HUES48 (cell line): Measurements from ENCODE around the gene SPRED2.

ENCODE experiments used
- H3K27ac ChIP-seq: one replicate; pipeline ENCODE4 v1.7.0; 2013; ENCODE audit warnings: low read depth, low read length, inconsistent platforms
- H3K27me3 ChIP-seq: 2 replicates; pipeline ENCODE4 v1.6.1; 2013; ENCODE audit warnings: mild to moderate bottlenecking, low read length; ENCODE audit not compliant: control insufficient read depth, insufficient read depth
- H3K36me3 ChIP-seq: 2 replicates; pipeline ENCODE4 v1.6.1; 2013; ENCODE audit warnings: low read length; ENCODE audit not compliant: control insufficient read depth, insufficient read depth
- H3K4me1 ChIP-seq: 2 replicates; pipeline ENCODE4 v1.6.1; 2013; ENCODE audit warnings: mild to moderate bottlenecking, low read length; ENCODE audit not compliant: control insufficient read depth, insufficient read depth
- H3K4me3 ChIP-seq: 2 replicates; pipeline ENCODE4 v1.5.1; 2013; ENCODE audit warnings: mild to moderate bottlenecking, low read depth, low read length
- H3K9ac ChIP-seq: 2 replicates; pipeline ENCODE4 v1.6.1; 2013; ENCODE audit warnings: mild to moderate bottlenecking, low read depth, low read length, moderate library complexity
- H3K9me3 ChIP-seq: 2 replicates; pipeline ENCODE4 v1.6.1; 2013; ENCODE audit warnings: low read length; ENCODE audit not compliant: control insufficient read depth, insufficient read depth

SPRED2 gene

DNA sequence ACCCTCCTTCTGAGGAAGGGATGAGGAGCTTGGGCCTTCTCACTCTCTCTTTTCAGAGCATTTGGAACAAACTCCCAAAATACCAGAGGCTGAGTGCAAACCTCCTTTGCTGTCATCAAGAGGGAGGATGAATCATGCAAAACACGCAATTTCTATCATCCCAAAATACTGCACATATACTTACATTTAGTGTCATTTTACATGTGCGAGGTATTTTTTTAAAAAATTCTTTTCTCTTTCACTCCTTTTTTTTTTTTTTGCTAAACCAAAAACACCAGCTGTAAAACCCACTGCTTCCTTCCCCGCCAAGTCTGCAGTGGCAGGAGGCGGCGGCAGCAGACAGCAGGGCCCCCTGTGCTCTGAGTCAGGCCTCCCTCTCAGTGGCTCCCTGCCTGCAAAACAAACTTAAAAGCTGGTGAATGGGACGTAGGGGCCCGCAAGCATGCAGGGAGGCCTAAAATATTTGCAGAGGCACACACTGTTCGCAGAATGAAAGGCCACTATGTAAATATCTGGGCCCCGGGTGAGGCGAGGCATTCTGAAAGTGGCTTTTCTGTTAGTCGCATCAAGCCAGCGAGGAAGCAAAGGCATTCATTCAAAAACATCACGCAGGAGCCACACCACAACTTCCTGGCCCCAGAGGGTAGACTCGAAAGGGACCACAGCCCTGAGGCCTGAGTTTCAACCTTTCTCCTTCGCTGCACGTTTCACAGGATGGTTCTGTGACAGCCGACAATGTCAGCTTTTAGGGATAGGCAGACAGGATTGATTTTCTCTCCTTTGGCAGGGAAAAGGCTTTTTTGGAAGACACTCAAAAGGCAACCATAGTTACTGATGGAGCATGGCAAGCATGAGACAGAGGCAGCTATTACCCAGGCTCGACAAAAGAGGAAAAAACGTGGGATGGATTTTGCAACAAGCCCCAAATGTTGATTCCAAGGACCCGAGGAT, 131.4 kb downstream of the SPRED2 start:
- peaks cover 24% of the 10 kb centered on the region for H3K4me1 ChIP-seq
- H3K9ac ChIP-seq = no peak overlapping the region
- peak overlapping the region; percentile 80 for H3K27ac ChIP-seq
- no peak overlapping the region for H3K4me3 ChIP-seq
- H3K27me3 ChIP-seq = peaks cover 5% of the 10 kb centered on the region
- no peaks in the 10 kb centered on the region for H3K36me3 ChIP-seq
- H3K9me3 ChIP-seq = no peaks in the 10 kb centered on the region

- Histone ChIP-seq H3K9ac (no peak overlapping the region), H3K27ac (no peak overlapping the region), H3K4me1 (peaks cover 24% of the 10 kb centered on the region), H3K4me3 (no peak overlapping the region), H3K36me3 (no peaks in the 10 kb centered on the region), H3K27me3 (peaks cover 5% of the 10 kb centered on the region), H3K9me3 (no peaks in the 10 kb centered on the region)
Observed at GRCh38 chr2:65300134-65300760, 132.2 kb downstream of the SPRED2 start.

- H3K36me3 ChIP-seq = no peaks in the 10 kb centered on the region
- H3K9ac ChIP-seq = no peak overlapping the region
- H3K4me3 ChIP-seq = no peak overlapping the region
- peaks cover 5% of the 10 kb centered on the region for H3K27me3 ChIP-seq
- peaks cover 24% of the 10 kb centered on the region for H3K4me1 ChIP-seq
- H3K27ac ChIP-seq = no peak overlapping the region
- no peaks in the 10 kb centered on the region for H3K9me3 ChIP-seq
Observed at GRCh38 chr2:65299246-65299645, 133.2 kb downstream of the SPRED2 start.

DNA sequence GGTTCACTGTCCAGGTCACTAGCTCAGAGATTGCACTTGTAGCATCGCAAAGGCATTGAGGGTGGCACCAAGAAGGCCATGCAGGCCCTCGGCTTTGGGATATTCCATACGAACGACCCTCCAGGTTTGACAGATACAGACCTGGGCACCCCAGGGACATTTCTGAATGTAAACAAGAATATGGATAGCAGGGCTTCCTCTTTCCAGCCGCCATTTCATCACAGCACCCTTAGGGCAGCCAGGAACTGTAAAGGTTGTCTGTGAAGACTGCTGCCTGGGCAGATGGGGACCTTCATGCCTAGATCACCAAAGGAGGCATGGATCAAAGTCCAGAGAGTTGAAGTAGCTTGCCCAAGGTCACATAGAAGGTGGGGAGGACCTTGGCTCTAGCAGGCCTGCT, 134.3 kb downstream of the SPRED2 start:
- Histone ChIP-seq H3K27ac (no peak overlapping the region), H3K4me1 (peaks cover 24% of the 10 kb centered on the region), H3K9ac (no peak overlapping the region), H3K36me3 (no peaks in the 10 kb centered on the region), H3K9me3 (no peaks in the 10 kb centered on the region), H3K27me3 (peaks cover 5% of the 10 kb centered on the region), H3K4me3 (no peak overlapping the region)

DNA sequence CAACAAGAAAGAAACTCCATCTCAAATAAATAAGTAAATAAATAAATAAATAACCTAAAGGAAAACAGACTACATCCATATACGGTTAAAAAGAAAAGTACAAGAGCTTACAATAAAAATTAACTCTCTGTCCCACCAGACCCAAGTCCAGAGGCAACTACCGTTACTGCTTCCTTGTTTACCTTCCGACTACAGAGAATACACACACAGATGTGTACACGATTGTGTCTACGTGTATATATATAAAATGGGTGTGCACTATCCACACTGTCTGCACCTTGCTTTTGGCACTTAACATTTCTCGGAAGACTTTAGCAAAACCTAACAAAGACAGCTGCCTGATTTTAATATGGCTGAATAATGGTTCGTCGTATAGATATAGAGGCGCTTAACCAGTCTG, 134.9 kb downstream of the SPRED2 start:
- peaks cover 24% of the 10 kb centered on the region for H3K4me1 ChIP-seq

GRCh38 chr2:65296971-65297370, 135.4 kb downstream of the SPRED2 start:
- H3K27me3 ChIP-seq = peaks cover 5% of the 10 kb centered on the region; the same call in 1 of the 2 replicates
- no peak overlapping the region for H3K9ac ChIP-seq
- no peaks in the 10 kb centered on the region for H3K9me3 ChIP-seq
- no peak overlapping the region for H3K4me3 ChIP-seq
- no peak overlapping the region for H3K27ac ChIP-seq
- H3K4me1 ChIP-seq = peaks cover 20% of the 10 kb centered on the region
- H3K36me3 ChIP-seq = no peaks in the 10 kb centered on the region

More for the DNA sequence above, 134.9 kb downstream of the SPRED2 start:
- Histone ChIP-seq H3K4me3 (no peak overlapping the region), H3K36me3 (no peaks in the 10 kb centered on the region), H3K9me3 (no peaks in the 10 kb centered on the region), H3K9ac (no peak overlapping the region), H3K27me3 (peaks cover 5% of the 10 kb centered on the region), H3K27ac (no peak overlapping the region)

GRCh38 chr2:65294701-65295100, 137.7 kb downstream of the SPRED2 start:
- Histone ChIP-seq H3K9me3 (no peaks in the 10 kb centered on the region), H3K27ac (no peak overlapping the region), H3K36me3 (no peaks in the 10 kb centered on the region), H3K4me3 (no peak overlapping the region), H3K27me3 (no peaks in the 10 kb centered on the region), H3K4me1 (peaks cover under 1% of the 10 kb centered on the region), H3K9ac (no peak overlapping the region)

- H3K4me3 ChIP-seq = no peak overlapping the region
- H3K9me3 ChIP-seq = no peaks in the 10 kb centered on the region
- H3K27ac ChIP-seq = no peak overlapping the region
- no peak overlapping the region for H3K9ac ChIP-seq
- H3K36me3 ChIP-seq = no peaks in the 10 kb centered on the region
- H3K4me1 ChIP-seq = no peaks in the 10 kb centered on the region; the same call in 1 of the 2 replicates
- H3K27me3 ChIP-seq = no peaks in the 10 kb centered on the region
Observed at GRCh38 chr2:65294136-65294535, 138.3 kb downstream of the SPRED2 start.

GRCh38 chr2:65293376-65293775, 139.0 kb downstream of the SPRED2 start:
- Histone ChIP-seq H3K4me1 (no peaks in the 10 kb centered on the region; the same call in 1 of the 2 replicates), H3K9ac (no peak overlapping the region), H3K27me3 (no peaks in the 10 kb centered on the region), H3K36me3 (no peaks in the 10 kb centered on the region), H3K4me3 (no peak overlapping the region), H3K27ac (no peak overlapping the region), H3K9me3 (no peaks in the 10 kb centered on the region)

DNA sequence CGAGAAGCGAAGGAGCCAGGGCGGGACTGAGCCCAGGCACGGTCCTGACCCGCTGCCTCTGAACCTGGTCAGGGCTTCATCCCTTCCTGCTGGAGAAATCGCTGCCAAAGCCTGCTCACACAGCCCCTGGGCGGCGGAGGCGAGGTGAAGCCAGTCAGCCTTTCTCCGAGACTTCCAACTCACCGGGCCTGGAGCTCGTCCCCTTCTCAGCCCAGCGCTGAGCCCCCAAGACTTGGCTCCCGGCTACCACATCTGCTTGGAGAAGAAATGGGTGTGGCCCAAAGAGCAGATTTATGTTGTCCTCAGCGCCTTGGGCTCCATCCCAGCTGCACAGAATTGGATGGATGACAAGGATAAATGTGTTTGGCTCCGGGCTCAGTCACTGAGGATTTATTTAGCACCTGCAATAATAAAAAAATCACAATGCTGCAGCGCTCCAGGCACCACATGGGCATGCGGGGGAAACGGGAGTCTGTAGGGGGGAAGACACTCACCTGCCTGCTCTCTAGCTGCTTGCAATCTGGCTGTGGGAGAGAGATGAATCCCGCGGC, 139.9 kb downstream of the SPRED2 start:
- Histone ChIP-seq H3K4me1 (no peaks in the 10 kb centered on the region; the same call in 1 of the 2 replicates), H3K27me3 (0 out of 2 replicates have a peak, but pooled peaks cover 1% of the 10 kb centered on the region), H3K4me3 (no peak overlapping the region), H3K9me3 (no peaks in the 10 kb centered on the region), H3K9ac (no peak overlapping the region), H3K27ac (no peak overlapping the region), H3K36me3 (no peaks in the 10 kb centered on the region)

DNA sequence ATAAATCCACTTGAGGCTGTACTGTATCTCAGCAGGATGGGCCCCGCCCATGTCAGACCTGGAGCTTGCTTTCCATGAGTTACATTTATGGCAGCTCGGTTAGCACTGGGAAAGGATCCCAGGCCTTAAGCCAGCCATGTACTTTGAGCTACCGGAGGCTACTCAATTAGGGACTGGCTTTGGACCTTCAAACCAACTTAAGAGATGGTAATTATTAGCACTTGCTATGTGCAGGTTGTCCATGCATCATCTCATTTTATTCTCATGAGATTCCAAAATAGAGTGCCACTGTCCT, 140.3 kb downstream of the SPRED2 start:
- no peaks in the 10 kb centered on the region; the same call in 1 of the 2 replicates for H3K4me1 ChIP-seq
- no peaks in the 10 kb centered on the region for H3K9me3 ChIP-seq
- H3K27me3 ChIP-seq = 0 out of 2 replicates have a peak, but pooled peaks cover 4% of the 10 kb centered on the region
- H3K27ac ChIP-seq = no peak overlapping the region
- no peaks in the 10 kb centered on the region for H3K36me3 ChIP-seq
- H3K4me3 ChIP-seq = no peak overlapping the region
- H3K9ac ChIP-seq = no peak overlapping the region
